Measurements from ENCODE around the gene LHX6. TPM values are rescaled to one million over a fixed set of nuclear protein-coding genes. Genes with fewer than 3 reads are reported as not detected.

Gene LHX6
- total and polyA plus RNA-seq, 2 experiments from 2014 or later, result 1.0 to 1.2 TPM

DNA sequence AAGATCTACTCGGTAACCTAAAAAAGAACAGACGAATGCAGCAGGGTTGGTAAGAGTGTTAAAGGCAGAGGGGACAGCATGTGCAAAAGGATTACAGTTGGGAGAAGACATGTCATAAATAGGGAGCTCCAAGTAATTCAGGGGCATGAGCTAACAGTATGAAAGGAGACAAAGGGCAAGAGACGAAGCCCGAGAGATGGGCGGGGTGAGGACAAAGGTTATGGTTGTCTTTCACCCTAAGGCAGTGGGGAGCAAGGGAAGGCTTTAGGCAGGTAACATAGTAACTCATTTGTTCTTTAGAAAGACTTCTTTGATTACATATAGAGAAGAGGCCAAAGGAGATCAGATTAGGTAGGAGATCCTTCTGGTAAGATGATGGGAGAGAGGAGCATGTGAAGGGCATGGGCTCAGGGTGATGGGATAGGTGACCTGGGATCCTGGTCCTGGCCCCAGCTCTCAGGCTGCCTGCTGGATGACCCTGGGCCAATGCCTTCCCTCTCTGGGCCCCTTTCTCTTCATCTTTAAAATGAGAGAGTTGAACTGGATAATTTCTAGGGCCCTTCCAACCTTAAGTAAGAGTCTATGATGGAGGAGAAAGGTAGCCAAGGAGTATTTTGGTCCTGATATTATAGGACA is 49.6 kb downstream of the LHX6 start:
- no peak overlapping the region for H3K27ac ChIP-seq (ENCODE audit: low read depth)
- no peak for TF ChIP-seq ZNF114 (CRISPR knock-in tag; IDR thresholded peaks at IDR 0.05)
- no peak for TF ChIP-seq ZNF331 (CRISPR knock-in tag; IDR thresholded peaks at IDR 0.05; ENCODE audit: low read depth)
- TF ChIP-seq, protein P1, sequence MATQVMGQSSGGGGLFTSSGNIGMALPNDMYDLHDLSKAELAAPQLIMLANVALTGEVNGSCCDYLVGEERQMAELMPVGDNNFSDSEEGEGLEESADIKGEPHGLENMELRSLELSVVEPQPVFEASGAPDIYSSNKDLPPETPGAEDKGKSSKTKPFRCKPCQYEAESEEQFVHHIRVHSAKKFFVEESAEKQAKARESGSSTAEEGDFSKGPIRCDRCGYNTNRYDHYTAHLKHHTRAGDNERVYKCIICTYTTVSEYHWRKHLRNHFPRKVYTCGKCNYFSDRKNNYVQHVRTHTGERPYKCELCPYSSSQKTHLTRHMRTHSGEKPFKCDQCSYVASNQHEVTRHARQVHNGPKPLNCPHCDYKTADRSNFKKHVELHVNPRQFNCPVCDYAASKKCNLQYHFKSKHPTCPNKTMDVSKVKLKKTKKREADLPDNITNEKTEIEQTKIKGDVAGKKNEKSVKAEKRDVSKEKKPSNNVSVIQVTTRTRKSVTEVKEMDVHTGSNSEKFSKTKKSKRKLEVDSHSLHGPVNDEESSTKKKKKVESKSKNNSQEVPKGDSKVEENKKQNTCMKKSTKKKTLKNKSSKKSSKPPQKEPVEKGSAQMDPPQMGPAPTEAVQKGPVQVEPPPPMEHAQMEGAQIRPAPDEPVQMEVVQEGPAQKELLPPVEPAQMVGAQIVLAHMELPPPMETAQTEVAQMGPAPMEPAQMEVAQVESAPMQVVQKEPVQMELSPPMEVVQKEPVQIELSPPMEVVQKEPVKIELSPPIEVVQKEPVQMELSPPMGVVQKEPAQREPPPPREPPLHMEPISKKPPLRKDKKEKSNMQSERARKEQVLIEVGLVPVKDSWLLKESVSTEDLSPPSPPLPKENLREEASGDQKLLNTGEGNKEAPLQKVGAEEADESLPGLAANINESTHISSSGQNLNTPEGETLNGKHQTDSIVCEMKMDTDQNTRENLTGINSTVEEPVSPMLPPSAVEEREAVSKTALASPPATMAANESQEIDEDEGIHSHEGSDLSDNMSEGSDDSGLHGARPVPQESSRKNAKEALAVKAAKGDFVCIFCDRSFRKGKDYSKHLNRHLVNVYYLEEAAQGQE (IDR thresholded peaks at IDR 0.05; ENCODE audit: unreplicated experiment), result no peak
- TF ChIP-seq POLR2AphosphoS5 (IDR thresholded peaks at IDR 0.05; ENCODE audit: low read depth), result no peak
- TF ChIP-seq NANOG (IDR thresholded peaks at IDR 0.05; ENCODE audit: borderline replicate concordance), result no peak
- TF ChIP-seq JUNB (IDR thresholded peaks at IDR 0.05; ENCODE audit: unreplicated experiment), result no peak
- TF ChIP-seq, protein P2, sequence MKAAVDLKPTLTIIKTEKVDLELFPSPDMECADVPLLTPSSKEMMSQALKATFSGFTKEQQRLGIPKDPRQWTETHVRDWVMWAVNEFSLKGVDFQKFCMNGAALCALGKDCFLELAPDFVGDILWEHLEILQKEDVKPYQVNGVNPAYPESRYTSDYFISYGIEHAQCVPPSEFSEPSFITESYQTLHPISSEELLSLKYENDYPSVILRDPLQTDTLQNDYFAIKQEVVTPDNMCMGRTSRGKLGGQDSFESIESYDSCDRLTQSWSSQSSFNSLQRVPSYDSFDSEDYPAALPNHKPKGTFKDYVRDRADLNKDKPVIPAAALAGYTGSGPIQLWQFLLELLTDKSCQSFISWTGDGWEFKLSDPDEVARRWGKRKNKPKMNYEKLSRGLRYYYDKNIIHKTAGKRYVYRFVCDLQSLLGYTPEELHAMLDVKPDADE (IDR thresholded peaks at IDR 0.05), result no peak
- TF ChIP-seq, protein P3, sequence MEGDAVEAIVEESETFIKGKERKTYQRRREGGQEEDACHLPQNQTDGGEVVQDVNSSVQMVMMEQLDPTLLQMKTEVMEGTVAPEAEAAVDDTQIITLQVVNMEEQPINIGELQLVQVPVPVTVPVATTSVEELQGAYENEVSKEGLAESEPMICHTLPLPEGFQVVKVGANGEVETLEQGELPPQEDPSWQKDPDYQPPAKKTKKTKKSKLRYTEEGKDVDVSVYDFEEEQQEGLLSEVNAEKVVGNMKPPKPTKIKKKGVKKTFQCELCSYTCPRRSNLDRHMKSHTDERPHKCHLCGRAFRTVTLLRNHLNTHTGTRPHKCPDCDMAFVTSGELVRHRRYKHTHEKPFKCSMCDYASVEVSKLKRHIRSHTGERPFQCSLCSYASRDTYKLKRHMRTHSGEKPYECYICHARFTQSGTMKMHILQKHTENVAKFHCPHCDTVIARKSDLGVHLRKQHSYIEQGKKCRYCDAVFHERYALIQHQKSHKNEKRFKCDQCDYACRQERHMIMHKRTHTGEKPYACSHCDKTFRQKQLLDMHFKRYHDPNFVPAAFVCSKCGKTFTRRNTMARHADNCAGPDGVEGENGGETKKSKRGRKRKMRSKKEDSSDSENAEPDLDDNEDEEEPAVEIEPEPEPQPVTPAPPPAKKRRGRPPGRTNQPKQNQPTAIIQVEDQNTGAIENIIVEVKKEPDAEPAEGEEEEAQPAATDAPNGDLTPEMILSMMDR (conservative IDR thresholded peaks at IDR 0.05; ENCODE audit: low read depth in 2 of 2), result no peak
- no peak for TF ChIP-seq EZH2 (IDR thresholded peaks at IDR 0.05; ENCODE audit: low read depth, unreplicated experiment)
- TF ChIP-seq EZH2phosphoT487 (IDR thresholded peaks at IDR 0.05; ENCODE audit: unreplicated experiment), result no peak
- no peaks in the 10 kb centered on the region for H3F3A ChIP-seq (replicated peaks; ENCODE audit: low read depth)
- DNase-seq (ENCODE audit: low spot score), result no peak
- Mint-ChIP-seq H3K36me3 (ENCODE audit: low read depth) (no peaks in the 10 kb centered on the region), H3K4me3 (no peak overlapping the region), H3K27me3 (ENCODE audit: insufficient read depth, low read depth, poor library complexity) (peaks cover 2% of the 10 kb centered on the region), H3K27ac (no peak overlapping the region), H3K9me3 (no peaks in the 10 kb centered on the region), H3K4me1 (peaks cover 2% of the 10 kb centered on the region; the same call in 1 of the 3 replicates)
- no peaks in the 10 kb centered on the region for H3K79me2 ChIP-seq (replicated peaks; ENCODE audit: insufficient read depth)
- H3K4me3 ChIP-seq, result no peak overlapping the region
- no peaks in the 10 kb centered on the region for H4K20me1 ChIP-seq (replicated peaks; ENCODE audit: insufficient read depth)
- no peaks in the 10 kb centered on the region for H3K4me1 ChIP-seq (ENCODE audit: insufficient read depth)
- no peaks in the 10 kb centered on the region for H3K9me2 ChIP-seq (ENCODE audit: insufficient read depth)
- no peak for ATAC-seq
- no peaks in the 10 kb centered on the region for H3K36me3 ChIP-seq (ENCODE audit: insufficient read depth)
- H3K4me2 ChIP-seq, result no peak overlapping the region
- no peaks in the 10 kb centered on the region for H3K27me3 ChIP-seq (ENCODE audit: insufficient read depth)
- no peak overlapping the region for H2AFZ ChIP-seq

Measured in GM23338 (cell line).